ENCODE results near the gene CLSTN2. TPM values are rescaled to one million over a fixed set of nuclear protein-coding genes. Genes with fewer than 3 reads are reported as not detected.

CLSTN2 gene
- total RNA-seq, 1 experiment from 2014 or later = 0.68 TPM

DNA sequence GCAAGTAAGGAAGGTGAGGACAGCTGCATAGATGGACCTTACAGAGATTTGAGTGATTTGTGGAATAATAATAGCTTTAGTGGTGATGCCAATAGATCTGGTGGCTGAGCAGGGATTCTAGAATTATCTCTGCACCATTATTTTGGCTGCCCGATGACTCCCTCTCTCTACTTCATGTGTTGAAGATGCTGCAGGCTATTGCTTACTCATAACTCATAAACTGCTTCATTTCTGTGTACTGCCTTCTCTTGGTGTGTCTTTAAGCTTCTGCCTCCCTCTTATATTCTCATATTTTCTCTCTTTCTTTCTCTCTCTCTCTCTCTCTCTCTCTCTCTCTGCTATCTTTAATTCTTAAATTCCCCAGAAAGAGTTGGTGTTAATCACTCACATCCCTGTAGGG, 486.9 kb downstream of the CLSTN2 start:
- Histone ChIP-seq H2BK12ac (ENCODE audit: insufficient read length, low read depth, low read length) (no peak overlapping the region), H4K5ac (ENCODE audit: insufficient read length, low read depth, low read length) (no peak overlapping the region), H2BK20ac (ENCODE audit: low read depth, low read length, poor library complexity, severe bottlenecking) (no peak overlapping the region), H3K23ac (ENCODE audit: insufficient read length, low read depth, low read length) (no peak overlapping the region), H3T11ph (ENCODE audit: low read length) (no peak overlapping the region), H2AFZ (ENCODE audit: low read length) (no peak overlapping the region), H2BK5ac (ENCODE audit: insufficient read length, low read length) (no peak overlapping the region), H3K27ac (ENCODE audit: insufficient read length, low read depth, low read length) (no peak overlapping the region), H3K4me1 (ENCODE audit: insufficient read depth, low read length) (no peaks in the 10 kb centered on the region), H2BK15ac (ENCODE audit: low read depth, low read length) (no peak overlapping the region), H2BK120ac (ENCODE audit: low read depth, low read length, poor library complexity, severe bottlenecking) (no peak overlapping the region), H3K23me2 (ENCODE audit: insufficient read length, low read depth, low read length, poor library complexity, severe bottlenecking) (no peaks in the 10 kb centered on the region), H2AK5ac (ENCODE audit: insufficient read length, low read length) (no peak overlapping the region), H3K79me1 (ENCODE audit: insufficient read depth, low read depth, low read length, poor library complexity, severe bottlenecking) (no peaks in the 10 kb centered on the region), H3K79me2 (ENCODE audit: insufficient read depth, low read length) (no peaks in the 10 kb centered on the region), H3K27me3 (ENCODE audit: insufficient read depth, low read length) (no peaks in the 10 kb centered on the region), H3K14ac (ENCODE audit: insufficient read depth, low read length) (no peak overlapping the region), H4K91ac (ENCODE audit: insufficient read length, low read depth, low read length) (no peak overlapping the region), H3K4me2 (ENCODE audit: insufficient read depth, insufficient read length, low read length) (no peak overlapping the region), H3K56ac (ENCODE audit: insufficient read length, low read depth, low read length) (no peak overlapping the region), H4K8ac (replicated peaks; ENCODE audit: insufficient read length, low read depth, low read length) (no peak overlapping the region), H3K9me3 (ENCODE audit: control insufficient read depth, low read depth, low read length) (no peaks in the 10 kb centered on the region), H3K4ac (ENCODE audit: low read depth, low read length) (no peak overlapping the region), H4K20me1 (ENCODE audit: control insufficient read depth, insufficient read depth, insufficient read length) (no peaks in the 10 kb centered on the region), H3K18ac (ENCODE audit: insufficient read length, low read depth, low read length) (no peak overlapping the region), H3K9ac (ENCODE audit: extremely low read depth, insufficient read length, low read length) (no peak overlapping the region)
- no peaks in the 10 kb centered on the region for H3K36me3 Mint-ChIP-seq (ENCODE audit: insufficient read depth in 1 of 3, low read depth in 3 of 3)
- H3K4me1 Mint-ChIP-seq = peaks cover 22 to 25% of the 10 kb centered on the region in 2 experiments
- no peak for DNase-seq
- H3K27me3 Mint-ChIP-seq (ENCODE audit: low read depth) = peaks cover 6% of the 10 kb centered on the region; the same call in 1 of the 2 replicates
- WGBS (ENCODE audit: extremely low coverage, insufficient read length, low lambda C conversion rate) = no CpG with 5 or more reads among the region's 1 CpG
- no peak overlapping the region for H3K4me3 Mint-ChIP-seq
- H3K9me3 Mint-ChIP-seq = no peaks in the 10 kb centered on the region
- no peak overlapping the region for H3K27ac Mint-ChIP-seq
- TF ChIP-seq, protein P1, sequence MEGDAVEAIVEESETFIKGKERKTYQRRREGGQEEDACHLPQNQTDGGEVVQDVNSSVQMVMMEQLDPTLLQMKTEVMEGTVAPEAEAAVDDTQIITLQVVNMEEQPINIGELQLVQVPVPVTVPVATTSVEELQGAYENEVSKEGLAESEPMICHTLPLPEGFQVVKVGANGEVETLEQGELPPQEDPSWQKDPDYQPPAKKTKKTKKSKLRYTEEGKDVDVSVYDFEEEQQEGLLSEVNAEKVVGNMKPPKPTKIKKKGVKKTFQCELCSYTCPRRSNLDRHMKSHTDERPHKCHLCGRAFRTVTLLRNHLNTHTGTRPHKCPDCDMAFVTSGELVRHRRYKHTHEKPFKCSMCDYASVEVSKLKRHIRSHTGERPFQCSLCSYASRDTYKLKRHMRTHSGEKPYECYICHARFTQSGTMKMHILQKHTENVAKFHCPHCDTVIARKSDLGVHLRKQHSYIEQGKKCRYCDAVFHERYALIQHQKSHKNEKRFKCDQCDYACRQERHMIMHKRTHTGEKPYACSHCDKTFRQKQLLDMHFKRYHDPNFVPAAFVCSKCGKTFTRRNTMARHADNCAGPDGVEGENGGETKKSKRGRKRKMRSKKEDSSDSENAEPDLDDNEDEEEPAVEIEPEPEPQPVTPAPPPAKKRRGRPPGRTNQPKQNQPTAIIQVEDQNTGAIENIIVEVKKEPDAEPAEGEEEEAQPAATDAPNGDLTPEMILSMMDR (conservative IDR thresholded peaks at IDR 0.05) = no peak

All from H9 (cell line).